ENCODE data around the gene PRKAR2A. TPM values are rescaled to one million over a fixed set of nuclear protein-coding genes. Genes with fewer than 3 reads are reported as not detected.

The PRKAR2A gene
- total RNA-seq, 1 donor from 2014 or later = 75.5 TPM

DNA sequence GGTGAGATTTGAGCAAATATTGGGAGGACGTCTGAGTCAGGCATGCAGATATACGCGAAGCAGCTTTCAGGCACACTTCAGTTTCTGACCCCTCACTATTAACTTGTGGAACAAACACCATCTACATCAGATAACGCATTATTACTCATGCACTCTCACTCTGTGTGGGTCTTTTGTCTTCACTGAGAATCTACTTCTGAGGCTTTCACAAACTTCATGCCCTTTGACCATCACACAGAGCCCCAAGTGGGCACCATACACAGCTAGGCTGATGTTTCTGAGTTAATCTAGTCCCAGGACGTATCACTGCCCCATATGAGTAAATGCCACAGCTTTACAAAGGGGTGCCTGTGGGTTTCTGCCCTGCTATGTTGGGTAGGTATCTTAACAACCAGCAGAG is 91.0 kb downstream of the PRKAR2A start:
- no peak overlapping the region for H3K27ac Mint-ChIP-seq (ENCODE audit: unreplicated experiment)
- no peak for TF ChIP-seq CTCF (IDR thresholded peaks at IDR 0.05)
- peaks cover 10% of the 10 kb centered on the region for H3K4me1 Mint-ChIP-seq (ENCODE audit: low read depth)
- H3K36me3 Mint-ChIP-seq (ENCODE audit: low read depth) = peaks cover 12% of the 10 kb centered on the region
- H3K27me3 Mint-ChIP-seq (ENCODE audit: low read depth) = no peaks in the 10 kb centered on the region
- H3K4me3 Mint-ChIP-seq (ENCODE audit: unreplicated experiment) = no peak overlapping the region
- no peaks in the 10 kb centered on the region for H3K9me3 Mint-ChIP-seq (ENCODE audit: low read depth)
- no peak for DNase-seq (ENCODE audit: low spot score)

DNA sequence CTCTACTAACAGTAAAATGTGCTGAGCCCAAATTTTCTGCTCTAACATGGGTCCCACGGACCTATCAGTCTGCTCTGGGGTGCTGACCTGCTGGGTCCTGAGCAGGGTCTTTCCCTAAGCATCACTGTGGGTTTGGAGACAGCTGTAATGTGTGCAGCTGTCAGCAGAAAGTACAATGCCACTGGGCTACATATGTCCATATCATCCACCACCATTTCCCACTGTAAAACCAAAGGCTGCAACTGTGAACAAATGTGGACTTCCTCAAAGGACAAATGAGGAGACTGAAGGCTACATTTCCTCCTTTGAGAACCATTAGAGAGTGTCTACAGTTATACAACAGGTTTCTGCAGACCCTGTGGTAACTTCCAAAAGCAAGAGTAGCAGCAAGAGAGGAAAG is 96.8 kb downstream of the PRKAR2A start:
- Mint-ChIP-seq H3K9me3 (ENCODE audit: low read depth) (no peaks in the 10 kb centered on the region), H3K27ac (ENCODE audit: unreplicated experiment) (no peak overlapping the region), H3K4me1 (ENCODE audit: low read depth) (no peaks in the 10 kb centered on the region), H3K36me3 (ENCODE audit: low read depth) (peaks cover 21% of the 10 kb centered on the region), H3K4me3 (ENCODE audit: unreplicated experiment) (no peak overlapping the region), H3K27me3 (ENCODE audit: low read depth) (no peaks in the 10 kb centered on the region)
- TF ChIP-seq CTCF (IDR thresholded peaks at IDR 0.05) = no peak
- DNase-seq (ENCODE audit: low spot score) = no peak

DNA sequence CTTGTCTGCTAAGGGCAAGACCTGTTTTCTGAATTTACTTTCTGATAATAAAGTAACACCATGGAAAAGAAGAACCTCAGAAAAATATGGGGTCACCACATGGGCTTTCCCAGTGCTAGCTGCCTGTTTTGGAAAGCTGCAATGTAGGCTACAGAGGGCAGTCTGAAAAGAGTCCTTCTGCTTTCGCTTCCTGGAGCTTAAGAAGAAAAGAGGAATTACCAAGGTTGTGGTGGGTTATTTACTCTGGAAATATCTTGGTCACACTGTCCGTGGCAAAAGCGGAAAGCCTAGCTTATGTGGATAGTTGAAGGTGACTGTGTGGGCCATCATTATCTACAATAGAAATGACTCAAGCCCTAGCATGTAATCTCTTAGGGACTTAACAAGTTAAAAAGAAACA is 98.9 kb downstream of the PRKAR2A start:
- no peak for DNase-seq (ENCODE audit: low spot score)
- TF ChIP-seq CTCF (IDR thresholded peaks at IDR 0.05) = no peak
- no peaks in the 10 kb centered on the region for H3K4me1 Mint-ChIP-seq (ENCODE audit: low read depth)
- no peaks in the 10 kb centered on the region for H3K9me3 Mint-ChIP-seq (ENCODE audit: low read depth)
- H3K36me3 Mint-ChIP-seq (ENCODE audit: low read depth) = peaks cover 23% of the 10 kb centered on the region
- H3K27me3 Mint-ChIP-seq (ENCODE audit: low read depth) = no peaks in the 10 kb centered on the region
- H3K4me3 Mint-ChIP-seq (ENCODE audit: unreplicated experiment) = no peak overlapping the region
- H3K27ac Mint-ChIP-seq (ENCODE audit: unreplicated experiment) = no peak overlapping the region

- no peak for TF ChIP-seq CTCF (IDR thresholded peaks at IDR 0.05)
- no peak overlapping the region for H3K27ac Mint-ChIP-seq (ENCODE audit: unreplicated experiment)
- H3K9me3 Mint-ChIP-seq (ENCODE audit: low read depth) = no peaks in the 10 kb centered on the region
- H3K36me3 Mint-ChIP-seq (ENCODE audit: low read depth) = peaks cover 21% of the 10 kb centered on the region
- no peaks in the 10 kb centered on the region for H3K4me1 Mint-ChIP-seq (ENCODE audit: low read depth)
- no peak overlapping the region for H3K4me3 Mint-ChIP-seq (ENCODE audit: unreplicated experiment)
- H3K27me3 Mint-ChIP-seq (ENCODE audit: low read depth) = no peaks in the 10 kb centered on the region
- no peak for DNase-seq (ENCODE audit: low spot score)
These were observed 100.0 kb downstream of the PRKAR2A start for GRCh38 chr3:48747706-48748105.

DNA sequence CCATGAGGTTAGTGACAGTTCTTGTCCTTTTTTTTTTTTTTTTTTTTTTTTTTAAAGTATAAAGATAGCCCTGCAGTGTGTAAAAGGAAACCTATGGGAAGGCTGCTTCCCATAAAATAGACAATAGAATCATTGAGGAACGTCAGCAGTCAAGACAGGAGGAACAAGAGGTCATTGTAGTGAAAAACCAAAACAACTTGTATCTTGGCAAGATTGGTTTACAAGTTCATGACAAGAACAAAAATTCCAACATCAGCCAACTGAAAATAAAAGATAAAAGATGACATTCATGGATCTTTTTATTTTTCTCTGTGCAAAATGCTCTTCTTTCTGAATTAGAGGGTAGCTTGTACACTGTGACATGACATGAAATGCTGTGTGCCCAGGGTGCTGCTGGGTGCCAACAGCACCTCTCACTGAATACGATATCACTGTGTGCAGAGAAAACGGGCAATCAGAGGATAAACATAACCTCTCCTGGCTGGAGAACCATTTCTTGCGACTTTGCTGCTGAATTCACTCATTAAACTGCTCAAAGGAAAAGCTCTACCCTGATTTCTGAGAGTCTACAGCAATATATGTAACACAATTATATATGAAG is 100.6 kb downstream of the PRKAR2A start:
- H3K36me3 Mint-ChIP-seq (ENCODE audit: low read depth) = peaks cover 19% of the 10 kb centered on the region
- no peak overlapping the region for H3K27ac Mint-ChIP-seq (ENCODE audit: unreplicated experiment)
- TF ChIP-seq CTCF (IDR thresholded peaks at IDR 0.05) = no peak
- H3K4me1 Mint-ChIP-seq (ENCODE audit: low read depth) = no peaks in the 10 kb centered on the region
- no peak for DNase-seq (ENCODE audit: low spot score)
- no peaks in the 10 kb centered on the region for H3K27me3 Mint-ChIP-seq (ENCODE audit: low read depth)
- no peak overlapping the region for H3K4me3 Mint-ChIP-seq (ENCODE audit: unreplicated experiment)
- H3K9me3 Mint-ChIP-seq (ENCODE audit: low read depth) = no peaks in the 10 kb centered on the region

All from chondrocyte (in vitro differentiated cells).